HG03457 (cell line): Measurements from ENCODE around the gene PRKRA.
A peak's percentile ranks its signal among the peaks of the same experiment; 100 is the strongest.
"Not testable (repeated sequence)": the region's sequence is repeated elsewhere in the genome, so short reads cannot be mapped to it uniquely, and the experiment has no call there.

Experiments used
- ATAC-seq: cut with Tn5 transposase; IDR thresholded peaks from one replicate; pipeline ENCODE4 v1.9.1; 2021; ENCODE audit warnings: moderate number of reproducible peaks; ENCODE audit not compliant: unreplicated experiment

PRKRA gene

DNA sequence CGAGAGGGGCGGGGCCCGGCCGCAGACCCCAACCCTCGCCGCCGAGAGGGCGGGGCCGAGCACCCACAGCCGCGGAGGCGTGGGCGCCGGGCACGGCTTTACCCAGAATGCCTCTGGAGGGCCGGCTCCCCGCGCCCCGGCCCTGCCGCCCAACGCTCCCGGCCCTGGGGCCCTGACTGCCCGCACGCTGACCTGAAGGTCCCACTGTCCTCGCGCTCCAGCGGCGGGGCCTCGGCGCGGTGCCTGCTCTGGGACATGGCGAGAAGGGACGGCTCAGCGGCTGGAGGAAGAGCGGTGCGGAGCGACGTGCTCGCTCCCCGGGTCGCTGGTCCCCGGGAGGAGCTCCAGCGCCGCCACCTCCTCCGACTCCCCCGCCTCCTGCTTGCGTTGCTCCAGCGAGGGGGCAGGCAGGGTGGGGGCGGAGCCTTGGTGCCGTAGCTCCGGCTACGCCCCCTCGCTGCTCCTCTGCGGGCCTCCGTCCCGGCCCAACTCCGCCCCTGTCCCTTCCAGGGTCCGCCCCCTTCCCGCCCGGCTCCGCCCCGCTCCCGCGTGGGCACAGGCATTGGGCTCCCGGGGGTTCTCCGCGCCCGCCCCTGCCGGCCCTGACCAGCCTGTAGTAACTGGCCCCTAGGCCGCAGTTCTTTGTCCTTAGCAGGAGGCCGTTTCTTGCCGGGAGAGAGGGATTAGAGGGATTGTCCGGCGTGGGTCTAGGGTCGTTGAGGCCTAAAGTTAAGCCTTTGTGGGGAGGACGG, at the start of gene PRKRA, which contains the start of gene PJVK:
PRKRA (minus strand) TSS at position 402 of the 752 bp plus-strand sequence; CDS start at position 257, 145 bp downstream.
PJVK (plus strand) TSS at position 605 of the 752 bp plus-strand sequence. CDS start 2,032 bp downstream, outside the sequence.
- ATAC-seq: peak; percentile 81

GRCh38 chr2:178499640-178500039, 48.7 kb upstream of the PRKRA start:
- no peak for ATAC-seq

GRCh38 chr2:178498137-178498536, 47.2 kb upstream of the PRKRA start:
- no peak for ATAC-seq

- no peak for ATAC-seq
Observed at GRCh38 chr2:178496049-178496448, 45.1 kb upstream of the PRKRA start.

GRCh38 chr2:178491612-178492011, 40.6 kb upstream of the PRKRA start:
- ATAC-seq: no peak

GRCh38 chr2:178485356-178485755, 34.4 kb upstream of the PRKRA start:
- ATAC-seq: no peak

DNA sequence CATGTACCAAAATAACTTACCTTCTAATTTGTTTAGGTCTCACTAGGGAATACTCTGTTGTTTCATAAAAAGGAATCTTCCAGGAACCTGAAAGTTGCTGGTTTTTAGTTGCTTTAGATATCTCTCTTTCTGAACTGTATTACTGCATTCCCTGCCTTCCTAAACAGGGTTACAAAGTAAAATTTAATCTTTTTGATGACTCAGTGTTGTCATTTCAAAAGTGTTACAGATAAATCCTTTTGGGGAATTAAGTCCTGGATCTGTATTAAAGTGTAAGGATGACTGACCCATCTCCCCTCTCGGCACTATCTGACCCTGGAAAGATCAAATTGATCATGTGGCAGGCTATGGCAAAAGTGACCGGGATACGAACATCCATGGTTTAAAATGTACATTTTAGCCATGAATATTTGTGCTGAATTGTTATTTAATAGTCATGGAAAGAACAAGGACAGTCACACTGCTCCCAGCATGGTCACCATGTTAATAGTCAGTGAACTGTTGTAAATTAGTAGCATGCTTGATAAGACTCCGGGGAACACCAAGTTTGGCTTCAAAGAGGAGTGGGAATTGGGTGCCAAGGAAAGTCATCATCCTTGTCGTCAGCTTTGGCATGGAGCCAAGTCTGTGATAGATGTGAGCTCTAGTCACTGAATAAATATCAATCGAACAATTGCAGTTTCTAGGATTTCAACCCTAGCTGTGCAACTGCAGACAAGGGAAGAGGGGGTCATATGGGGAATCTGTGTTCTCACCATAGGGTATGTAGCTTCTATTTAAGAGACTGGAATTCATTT, 33.5 kb upstream of the PRKRA start:
- ATAC-seq: no peak

- peak; percentile 25 for ATAC-seq
Observed at GRCh38 chr2:178482437-178482836, 31.5 kb upstream of the PRKRA start.

DNA sequence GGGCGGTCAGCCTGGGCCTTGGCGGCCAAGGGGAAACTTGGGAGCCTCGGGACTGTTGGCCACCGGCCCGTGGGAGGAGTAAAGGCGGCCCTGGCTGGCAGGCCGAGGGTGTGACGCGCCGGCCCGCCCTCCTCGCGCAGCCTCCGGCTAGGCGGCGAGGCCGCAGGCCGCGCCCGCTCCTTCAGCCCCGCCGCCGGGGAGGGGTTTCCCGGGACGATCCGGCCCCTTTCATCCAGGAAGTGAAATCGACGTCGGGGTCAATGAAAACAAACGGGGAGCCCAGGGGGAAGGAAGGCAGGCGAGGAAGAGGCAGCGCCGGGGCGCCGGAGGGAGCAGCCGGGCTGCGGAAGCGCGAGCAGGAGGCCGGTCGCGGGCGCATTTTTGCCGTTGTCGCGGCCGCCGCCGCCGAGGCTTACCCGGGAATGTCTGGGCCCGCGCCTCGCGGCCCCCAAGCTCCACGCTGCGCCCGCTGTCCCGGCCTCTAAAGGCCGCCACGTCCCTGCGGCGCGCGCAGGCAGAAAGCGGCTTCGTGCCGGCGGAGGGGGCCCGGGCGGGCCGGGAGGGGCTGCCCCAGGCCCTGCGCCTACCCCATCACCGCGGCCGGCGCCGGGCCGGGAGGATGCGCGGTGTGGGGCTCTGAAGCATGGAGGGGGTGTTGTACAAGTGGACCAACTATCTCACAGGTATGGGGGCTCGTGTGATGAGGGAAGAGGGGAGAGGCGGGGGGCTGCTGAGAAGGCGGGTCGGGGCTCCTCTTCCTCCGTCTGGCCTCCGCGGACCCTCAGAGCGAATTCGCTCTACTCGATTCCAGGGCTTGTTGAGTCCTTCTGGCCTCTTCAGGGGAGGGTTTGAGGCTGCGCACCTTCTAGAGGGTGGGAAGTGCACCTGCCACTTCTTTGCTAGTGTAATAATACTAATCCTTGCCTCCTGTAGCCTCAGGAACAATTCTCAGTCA, 29.5 kb upstream of the PRKRA start, which contains the start of gene PLEKHA3:
PLEKHA3 (plus strand) TSS at position 231 of the 955 bp plus-strand sequence; CDS start at position 644, 413 bp downstream.
- ATAC-seq: peak; percentile 67

DNA sequence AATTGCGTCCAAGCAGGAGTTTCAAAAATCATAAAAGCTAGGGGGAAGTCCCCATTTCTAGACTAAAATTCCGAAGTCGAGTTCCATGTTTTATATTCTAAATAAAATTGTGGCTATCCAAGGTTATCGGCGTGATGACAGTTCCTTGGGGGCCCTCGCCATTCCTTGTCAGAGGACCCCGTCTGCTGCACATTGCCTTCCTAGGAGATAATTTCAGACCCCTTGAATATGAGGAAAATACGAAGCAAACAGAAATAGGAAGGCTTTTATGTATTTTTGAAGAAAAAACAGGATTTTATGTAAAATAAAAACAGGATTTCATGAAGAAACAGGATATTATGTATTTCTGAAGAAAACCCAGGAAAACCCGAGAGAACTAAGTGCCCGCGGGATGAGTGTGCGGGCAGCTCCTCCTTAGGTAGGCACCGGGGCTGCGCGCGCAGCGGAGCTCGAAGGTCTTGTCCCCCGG, 28.8 kb upstream of the PRKRA start:
- ATAC-seq: no peak

- no peak for ATAC-seq
Observed at GRCh38 chr2:178479275-178479616, 28.3 kb upstream of the PRKRA start.

DNA sequence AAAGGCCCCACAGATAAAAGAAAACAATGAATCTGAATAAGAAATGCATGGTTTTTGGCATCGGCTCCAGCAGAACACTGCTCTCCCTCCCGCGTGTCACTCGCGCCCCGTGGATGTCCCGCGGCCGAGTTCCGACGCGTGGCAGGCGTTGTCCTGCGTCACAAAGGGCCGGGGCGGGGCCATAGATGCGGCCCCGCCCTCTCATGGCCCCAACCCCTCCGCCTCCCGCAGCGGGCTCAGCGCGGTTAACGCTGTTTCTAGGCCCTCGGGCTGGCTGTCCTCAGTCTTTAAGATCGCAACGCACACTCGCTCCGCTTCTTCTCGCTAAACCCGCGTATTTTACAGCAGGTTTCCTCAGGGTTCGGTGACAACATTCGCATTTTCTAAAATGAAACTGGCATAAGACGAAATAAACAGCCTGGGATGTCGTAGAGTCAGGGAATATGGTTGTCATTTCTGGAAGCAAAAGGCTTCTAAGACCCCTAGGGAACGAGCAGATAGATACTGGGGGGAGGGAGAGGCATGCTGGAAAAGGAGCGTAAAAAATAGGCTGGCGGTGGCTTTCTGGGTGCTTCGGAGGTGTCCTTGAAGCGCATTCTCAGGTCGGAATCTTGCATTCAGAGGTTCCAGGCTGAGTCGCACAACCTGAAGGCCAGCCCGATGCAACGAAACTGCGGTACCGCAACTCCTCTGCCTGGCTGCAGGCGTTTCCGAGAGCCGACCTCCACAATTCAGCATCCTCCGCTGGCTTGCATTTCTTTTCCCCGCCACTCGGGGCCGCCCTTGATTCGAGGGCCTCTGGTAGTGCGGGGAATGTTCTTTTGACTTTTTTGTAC, 27.7 kb upstream of the PRKRA start, which contains the start of gene FKBP7:
FKBP7 (minus strand) TSS at position 162 of the 836 bp plus-strand sequence; CDS start at position 61, 101 bp downstream.
- peak; percentile 35 for ATAC-seq

DNA sequence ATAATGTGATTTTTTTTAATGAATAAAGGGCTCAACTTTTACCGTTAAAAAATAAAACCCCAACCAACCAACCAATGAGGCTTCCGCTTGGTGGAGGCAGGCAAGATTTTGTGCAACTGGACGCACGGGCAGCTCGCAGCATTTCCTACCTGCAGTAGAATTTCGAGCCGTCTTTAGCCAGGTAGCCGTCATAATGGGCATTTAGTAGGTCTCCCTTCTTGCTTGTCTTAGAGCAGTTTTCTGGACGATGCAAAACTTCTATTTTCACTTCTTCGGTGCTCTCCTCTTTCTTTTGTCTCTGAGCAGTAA, 27.1 kb upstream of the PRKRA start:
- ATAC-seq: no peak

GRCh38 chr2:178477443-178478129, 26.6 kb upstream of the PRKRA start:
- ATAC-seq: no peak

- ATAC-seq: no peak
Observed at GRCh38 chr2:178476477-178476876, 25.5 kb upstream of the PRKRA start.

- ATAC-seq: no peak
Observed at GRCh38 chr2:178474560-178474959, 23.6 kb upstream of the PRKRA start.

GRCh38 chr2:178473931-178474330, 23.0 kb upstream of the PRKRA start:
- no peak for ATAC-seq

DNA sequence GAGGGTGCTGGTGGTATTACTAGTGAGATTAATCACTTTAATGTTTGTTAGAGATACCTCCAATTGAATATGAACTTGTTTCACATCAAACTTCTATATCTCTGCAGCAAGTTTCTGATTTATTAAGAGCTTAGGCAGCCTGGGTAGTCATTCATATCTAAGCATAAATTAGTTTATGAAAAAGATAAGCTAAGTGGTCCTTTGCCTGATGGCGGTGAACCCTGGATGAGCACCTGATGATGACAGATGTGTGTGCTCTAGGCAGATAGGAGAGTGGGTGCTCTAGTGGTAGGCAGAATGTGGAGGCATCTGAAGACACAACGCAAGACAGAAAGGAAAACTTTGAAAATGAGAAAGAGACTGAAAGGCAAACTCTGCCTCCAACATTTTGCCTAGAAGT, 22.4 kb upstream of the PRKRA start:
- no peak for ATAC-seq

DNA sequence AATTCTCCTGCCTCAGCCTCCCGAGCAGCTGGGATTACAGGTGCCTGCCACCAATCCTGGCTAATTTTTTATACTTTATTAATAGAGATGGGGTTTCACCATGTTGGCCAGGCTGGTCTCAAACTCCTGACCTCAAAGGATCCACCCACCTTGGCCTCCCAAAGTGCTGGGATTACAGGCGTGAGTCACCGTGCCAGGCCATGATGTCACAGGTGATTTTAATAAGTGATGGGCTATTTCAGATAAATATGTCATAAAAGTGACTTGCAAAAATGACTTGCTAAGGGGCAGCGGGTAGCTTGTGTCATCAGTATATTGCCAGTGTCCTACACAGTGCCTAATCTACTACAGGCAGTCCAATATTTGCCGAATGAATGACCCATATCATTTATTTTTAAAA, 20.3 kb upstream of the PRKRA start:
- not testable (repeated sequence) for ATAC-seq
